H1 (cell line): ENCODE data around the gene DNAJC5G. TPM values are rescaled to one million over a fixed set of nuclear protein-coding genes. Genes with fewer than 3 reads are reported as not detected.
A peak's percentile ranks its signal among the peaks of the same experiment; 100 is the strongest.

Source experiments
- JUN ChIP-seq: IDR thresholded peaks from 2 replicates; pipeline ENCODE4 v1.6.1; 2011; ENCODE audit warnings: low read depth, mild to moderate bottlenecking, improper control_type of control experiment, low read length
- USF2 ChIP-seq: IDR thresholded peaks from 2 replicates; pipeline ENCODE4 v1.6.1; 2011; ENCODE audit warnings: low read length, improper control_type of control experiment
- YY1 ChIP-seq: IDR thresholded peaks from 2 replicates; pipeline ENCODE4 v1.6.1; 2011; ENCODE audit warnings: low read depth, mild to moderate bottlenecking, low read length
- polyA plus RNA-seq, 7 experiments: library from polyadenylated mRNA; depleted of rRNA in 3 of 7; stranded (reverse) in 5 of 7; unstranded in 2 of 7; fragments of >200 nt in 5 of 7; fragments of 200-250 nt in 2 of 7; gene quantifications; 1 replicate in 5 of 7; 2 replicates in 1 of 7; 4 replicates in 1 of 7; pipeline versions ENCODE4 v1.2.1 to v1.2.3, GENCODE V29; 2011 to 2013; ENCODE audit warnings: missing spikeins in 2 of 7, mixed read lengths in 2 of 7
- total RNA-seq: library from RNA; stranded (reverse); fragmentation: NEBNext Ultra II Directional; extraction: Animal tissue kit (Norgen Biotek cat#: 25700); gene quantifications from 2 replicates; pipeline ENCODE4 v1.2.1, GENCODE V29; 2021

The DNAJC5G gene
- total and polyA plus RNA-seq, 2 of the 8 experiments (the other 6 are each of a cell fraction or from before 2014, with no cell fraction given) = 0.83 to 1.4 TPM

- TF ChIP-seq USF2 = peak; percentile 76
- TF ChIP-seq YY1 = peak; percentile 90
- TF ChIP-seq JUN = no peak
These were observed 10.3 kb upstream of the DNAJC5G start (continued) for GRCh38 chr2:27264753-27265535.
